Loucy (cell line): Measurements from ENCODE around the gene NPTX1.

ENCODE experiments used
- H2AFZ ChIP-seq: fragments of 200-600 bp; sonication (generic); 2 replicates; pipeline ENCODE4 v1.6.0; 2016; ENCODE audit warnings: antibody characterized with exemption, mild to moderate bottlenecking, low read length, moderate library complexity
- H3F3A ChIP-seq: fragments of 200-600 bp; 2 replicates; pipeline ENCODE4 v1.6.0; 2016; ENCODE audit warnings: antibody characterized with exemption, low read depth, mild to moderate bottlenecking
- H3K27me3 ChIP-seq: fragments of 200-600 bp; sonication (generic); 2 replicates; pipeline ENCODE4 v1.6.1; 2014; ENCODE audit warnings: low read length, mild to moderate bottlenecking; ENCODE audit not compliant: insufficient read depth, poor library complexity, severe bottlenecking
- H3K36me3 ChIP-seq: fragments of 200-600 bp; sonication (generic); 2 replicates; pipeline ENCODE4 v1.6.1; 2016; ENCODE audit warnings: low read length; ENCODE audit not compliant: insufficient read depth
- H3K4me1 ChIP-seq: fragments of 200-600 bp; sonication (generic); 2 replicates; pipeline ENCODE4 v1.5.1; 2014; ENCODE audit warnings: low read length, mild to moderate bottlenecking; ENCODE audit not compliant: insufficient read depth, poor library complexity, severe bottlenecking
- H3K4me2 ChIP-seq: fragments of 200-600 bp; sonication (generic); 2 replicates; pipeline ENCODE4 v1.6.0; 2014; ENCODE audit warnings: antibody characterized with exemption, low read length, low read depth, mild to moderate bottlenecking; ENCODE audit not compliant: poor library complexity, severe bottlenecking
- H3K4me3 ChIP-seq: fragments of 200-600 bp; sonication (generic); 2 replicates; pipeline ENCODE4 v1.5.1; 2014; ENCODE audit warnings: low read length, mild to moderate bottlenecking, mixed read lengths; ENCODE audit not compliant: poor library complexity, severe bottlenecking
- H3K79me2 ChIP-seq: fragments of 200-600 bp; sonication (generic); 2 replicates; pipeline ENCODE4 v1.6.1; 2014; ENCODE audit warnings: low read length; ENCODE audit not compliant: insufficient read depth
- H3K9ac ChIP-seq: fragments of 200-600 bp; sonication (generic); 2 replicates; pipeline ENCODE4 v1.6.0; 2014; ENCODE audit warnings: mild to moderate bottlenecking, low read depth, low read length, moderate library complexity; ENCODE audit not compliant: poor library complexity, severe bottlenecking
- H3K9me2 ChIP-seq: fragments of 200-600 bp; sonication (generic); replicated peaks from 2 replicates; pipeline ENCODE4 v1.6.1; 2016; ENCODE audit warnings: low read depth, low read length, mixed read lengths
- H3K9me3 ChIP-seq: fragments of 200-600 bp; sonication (generic); 2 replicates; pipeline ENCODE4 v1.6.1; 2014; ENCODE audit warnings: mild to moderate bottlenecking, antibody characterized with exemption, low read length, low read depth; ENCODE audit not compliant: insufficient read depth
- H4K20me1 ChIP-seq: fragments of 200-600 bp; sonication (generic); 2 replicates; pipeline ENCODE4 v1.6.0; 2014; ENCODE audit warnings: antibody characterized with exemption, low read length, mild to moderate bottlenecking; ENCODE audit not compliant: insufficient read depth, poor library complexity, severe bottlenecking
- CTCF ChIP-seq: fragments of 200-600 bp; sonication (generic); conservative IDR thresholded peaks from 2 replicates; pipeline ENCODE4 v1.5.1; 2014; ENCODE audit warnings: mild to moderate bottlenecking, antibody characterized with exemption, low read length
- EZH2phosphoT487 ChIP-seq: fragments of 200-600 bp; IDR thresholded peaks from 2 replicates; pipeline ENCODE4 v1.6.1; 2018; ENCODE audit warnings: antibody characterized with exemption, mild to moderate bottlenecking, moderate library complexity, borderline replicate concordance

NPTX1 gene

GRCh38 chr17:80480248-80480647 is 3.8 kb upstream of the NPTX1 start:
- Histone ChIP-seq H3K4me2 (no peak overlapping the region), H4K20me1 (no peaks in the 10 kb centered on the region), H2AFZ (no peak overlapping the region), H3F3A (no peaks in the 10 kb centered on the region), H3K27me3 (peaks cover 11% of the 10 kb centered on the region), H3K9ac (no peak overlapping the region), H3K79me2 (no peaks in the 10 kb centered on the region; the same call in 1 of the 2 replicates), H3K9me3 (no peaks in the 10 kb centered on the region), H3K4me3 (no peak overlapping the region), H3K36me3 (no peaks in the 10 kb centered on the region), H3K9me2 (no peaks in the 10 kb centered on the region), H3K4me1 (peaks cover 6% of the 10 kb centered on the region)
- TF ChIP-seq EZH2phosphoT487 (no peak), CTCF (no peak)

DNA sequence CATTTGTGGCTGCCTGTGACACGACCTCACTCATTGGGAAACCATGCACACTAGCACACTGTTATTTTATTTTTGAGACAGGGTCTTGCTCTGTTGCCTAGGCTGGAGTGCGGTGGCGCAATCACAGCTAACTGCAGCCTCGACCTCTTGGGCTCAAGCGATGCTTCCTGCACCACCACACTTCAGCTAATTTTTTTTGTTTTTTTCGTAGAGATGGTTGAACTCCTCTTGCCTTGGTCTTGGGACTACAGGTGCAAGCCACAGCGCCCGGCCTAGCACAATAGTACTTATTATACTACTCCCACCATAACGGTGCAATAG is 2.8 kb upstream of the NPTX1 start:
- Histone ChIP-seq H3K4me1 (peaks cover 14% of the 10 kb centered on the region), H3K9me2 (no peaks in the 10 kb centered on the region), H3K9ac (no peak overlapping the region), H3K36me3 (no peaks in the 10 kb centered on the region), H3F3A (no peaks in the 10 kb centered on the region), H3K9me3 (no peaks in the 10 kb centered on the region), H4K20me1 (no peaks in the 10 kb centered on the region), H3K79me2 (no peaks in the 10 kb centered on the region; the same call in 1 of the 2 replicates), H3K27me3 (peaks cover 11% of the 10 kb centered on the region), H3K4me2 (no peak overlapping the region), H2AFZ (no peak overlapping the region), H3K4me3 (no peak overlapping the region)
- no peak for TF ChIP-seq CTCF
- no peak for TF ChIP-seq EZH2phosphoT487

GRCh38 chr17:80478487-80479245 is 2.3 kb upstream of the NPTX1 start:
- no peak overlapping the region for H3K4me3 ChIP-seq

More at GRCh38 chr17:80478487-80479245, 2.3 kb upstream of the NPTX1 start:
- H3K4me1 ChIP-seq: peaks cover 18% of the 10 kb centered on the region
- H3K79me2 ChIP-seq: no peaks in the 10 kb centered on the region; the same call in 1 of the 2 replicates
- no peaks in the 10 kb centered on the region for H3K9me2 ChIP-seq
- peaks cover 11% of the 10 kb centered on the region for H3K27me3 ChIP-seq
- no peaks in the 10 kb centered on the region for H4K20me1 ChIP-seq
- no peak overlapping the region for H3K9ac ChIP-seq
- H3K4me2 ChIP-seq: no peak overlapping the region
- TF ChIP-seq EZH2phosphoT487 (no peak), CTCF (no peak)
- H2AFZ ChIP-seq: no peak overlapping the region
- H3K9me3 ChIP-seq: no peaks in the 10 kb centered on the region
- no peaks in the 10 kb centered on the region for H3K36me3 ChIP-seq
- H3F3A ChIP-seq: no peaks in the 10 kb centered on the region
